SKM-1 treated with dmso at 0.1 percent for 144 hours (cell line): Measurements from ENCODE around the gene METTL25.

Experiments used
- DNase-seq: peaks from one replicate; lab custom pipeline; 2025; ENCODE audit not compliant: unreplicated experiment; lab: John Stamatoyannopoulos, UW

Gene METTL25

DNA sequence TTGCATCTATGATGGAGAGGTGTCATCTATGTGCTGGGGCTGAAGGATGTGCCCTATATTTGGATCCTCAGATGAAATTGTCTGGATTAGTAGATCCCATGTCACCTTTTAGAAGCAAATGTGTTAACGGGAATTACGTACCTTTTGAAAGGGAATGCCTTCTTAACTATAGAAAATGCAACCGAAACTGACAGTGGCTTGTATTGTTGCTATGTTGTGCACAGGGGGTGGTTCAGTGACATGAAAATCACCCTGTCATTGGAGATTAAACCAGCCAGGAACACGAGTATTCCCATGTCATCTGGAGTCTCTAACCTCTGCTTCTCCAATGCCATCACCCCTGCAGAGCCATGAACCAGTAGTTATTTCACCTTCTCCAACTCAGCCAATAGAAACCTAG, 110.2 kb downstream of the METTL25 start:
- DNase-seq, result no peak

DNA sequence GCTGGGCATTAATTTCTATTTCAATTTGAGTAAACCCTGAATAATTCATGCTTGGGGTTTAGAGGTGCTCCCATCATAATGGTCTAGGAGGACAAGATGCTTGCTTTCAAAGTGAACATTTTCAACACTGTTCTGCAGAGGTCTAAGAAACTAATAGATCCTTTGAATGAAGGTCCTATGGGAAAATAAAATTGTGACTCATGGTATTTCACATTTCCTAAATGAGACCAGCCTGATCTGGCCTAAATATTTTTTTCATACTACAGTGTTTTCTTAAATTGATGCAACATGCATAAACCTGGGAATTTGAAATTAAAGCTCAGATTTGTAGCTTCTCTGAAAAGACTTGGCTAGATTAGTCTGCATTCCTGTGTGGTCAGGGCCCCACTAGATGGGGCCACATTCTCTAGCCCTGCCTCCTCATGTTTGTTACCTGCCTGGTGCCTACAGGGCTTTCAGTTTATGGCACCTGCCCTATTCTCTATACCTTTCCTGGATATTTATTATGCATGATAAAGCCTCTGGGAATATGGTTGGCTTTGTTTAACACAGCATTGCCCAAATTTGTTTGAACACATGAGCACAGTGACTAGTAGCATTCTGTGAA, 112.7 kb downstream of the METTL25 start:
- no peak for DNase-seq

DNA sequence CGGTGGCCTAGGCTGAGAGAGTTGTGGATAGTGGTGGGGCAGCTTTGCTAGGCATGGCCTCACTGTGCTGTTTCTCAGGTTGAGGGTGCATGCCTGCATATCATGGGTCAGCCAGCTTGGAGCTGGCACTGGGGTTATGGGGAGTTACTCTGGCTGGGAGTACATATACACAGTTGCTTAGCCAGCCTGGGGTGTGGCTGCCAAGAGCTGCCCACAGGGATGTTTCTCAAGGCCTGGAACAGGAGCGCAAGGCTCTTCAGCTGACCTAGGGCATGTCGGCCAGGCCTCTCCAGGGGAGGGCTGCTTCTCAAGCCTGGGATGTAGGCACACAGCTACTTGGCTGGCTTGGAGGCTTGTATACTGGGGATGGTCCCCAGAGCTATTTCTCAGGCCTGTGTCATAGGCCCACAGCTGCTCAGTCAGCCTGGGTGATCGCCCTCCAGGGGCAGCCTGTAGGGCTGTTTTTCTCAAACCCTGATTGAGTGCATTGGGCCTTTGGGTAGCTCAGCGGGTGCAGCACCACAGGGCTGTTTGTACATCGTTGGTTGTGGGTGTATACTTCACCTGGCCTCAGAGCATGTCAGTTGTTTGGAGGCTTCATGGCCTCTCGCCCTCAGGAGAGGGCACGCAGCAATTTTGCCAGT, 114.9 kb downstream of the METTL25 start:
- no peak for DNase-seq

DNA sequence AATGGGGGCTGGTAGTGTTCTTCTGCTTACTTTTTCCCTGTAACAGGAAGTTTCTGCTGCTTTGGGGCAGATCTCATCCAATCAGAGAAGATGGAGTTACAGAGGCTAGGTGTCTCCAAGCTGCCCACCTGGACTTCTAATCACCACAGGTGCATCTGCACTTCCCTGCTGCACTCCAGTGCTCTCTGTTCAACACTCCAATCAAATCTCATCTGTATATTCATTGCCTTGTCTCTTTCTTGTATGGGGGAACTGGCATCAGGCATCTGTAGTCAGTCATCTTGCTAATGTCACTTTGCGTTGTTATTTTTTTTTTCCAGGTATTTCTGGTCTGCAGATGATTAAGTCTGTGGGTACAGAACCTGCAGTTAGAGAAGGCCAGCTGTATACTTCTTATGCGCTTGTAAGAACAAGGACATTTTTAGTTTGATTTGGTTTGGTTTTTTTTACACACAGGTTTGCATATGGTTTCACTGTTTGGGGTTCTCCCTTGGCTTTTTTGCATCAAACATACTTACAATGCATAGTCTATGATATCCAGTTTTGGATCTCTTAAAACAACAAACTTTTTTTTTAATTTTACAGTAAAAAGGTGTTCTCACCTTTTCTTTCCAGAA, 116.0 kb downstream of the METTL25 start:
- DNase-seq, result no peak

DNA sequence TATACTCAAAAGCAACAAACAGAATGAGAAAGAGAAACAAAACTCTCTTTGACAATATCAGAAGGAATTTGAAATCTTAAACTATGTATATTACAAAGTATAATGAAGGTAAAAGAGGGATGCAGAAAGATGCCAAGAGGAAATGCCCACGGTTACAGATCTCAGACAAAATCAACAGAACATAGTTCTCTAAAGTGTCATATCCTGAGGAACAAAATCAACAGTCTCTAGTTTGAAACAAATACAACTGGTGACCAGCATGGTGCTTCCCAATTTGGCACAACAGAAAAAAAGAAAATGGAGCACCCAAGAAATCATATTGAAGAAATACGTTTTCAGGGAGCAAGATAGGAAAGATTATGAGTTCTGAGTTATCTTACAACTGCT, 116.5 kb downstream of the METTL25 start:
- no peak for DNase-seq

DNA sequence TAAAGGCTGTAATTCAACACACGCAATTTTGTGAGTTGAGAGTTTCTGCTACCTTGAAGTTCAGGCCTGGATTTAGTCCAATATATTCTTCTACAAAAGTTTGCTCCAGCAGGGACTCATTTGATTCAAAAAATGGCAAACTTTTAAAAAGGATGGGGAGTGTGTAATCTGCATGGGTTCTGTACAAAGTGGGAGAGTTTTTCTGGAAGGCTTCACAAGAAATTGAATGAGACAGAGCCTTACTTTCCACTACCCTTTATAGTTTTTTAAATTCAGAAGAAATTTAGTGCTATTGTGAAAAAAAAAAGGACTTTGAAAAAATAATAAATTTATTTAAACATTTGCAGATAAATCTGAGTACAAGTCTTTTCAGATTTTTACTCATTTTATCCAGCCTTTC, 116.9 kb downstream of the METTL25 start:
- no peak for DNase-seq

DNA sequence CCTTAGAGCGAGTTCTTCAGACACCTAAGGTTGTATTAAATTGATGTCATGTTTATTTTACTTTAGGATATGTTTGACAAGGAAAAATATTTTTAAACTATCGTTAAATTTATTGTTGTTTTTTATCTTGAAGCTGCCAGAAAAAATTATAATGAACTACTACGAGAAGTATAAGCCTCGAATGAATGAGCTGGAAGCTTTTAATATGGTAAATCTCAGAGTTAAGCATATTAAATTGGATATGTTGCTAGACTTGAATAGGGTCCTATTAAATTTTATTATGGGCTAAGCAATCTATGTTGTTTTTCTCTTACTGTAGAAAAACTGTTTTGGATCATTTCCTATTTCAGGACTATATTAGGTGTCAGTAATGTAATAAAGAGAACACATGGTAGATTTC, 118.2 kb downstream of the METTL25 start:
- DNase-seq, result no peak

DNA sequence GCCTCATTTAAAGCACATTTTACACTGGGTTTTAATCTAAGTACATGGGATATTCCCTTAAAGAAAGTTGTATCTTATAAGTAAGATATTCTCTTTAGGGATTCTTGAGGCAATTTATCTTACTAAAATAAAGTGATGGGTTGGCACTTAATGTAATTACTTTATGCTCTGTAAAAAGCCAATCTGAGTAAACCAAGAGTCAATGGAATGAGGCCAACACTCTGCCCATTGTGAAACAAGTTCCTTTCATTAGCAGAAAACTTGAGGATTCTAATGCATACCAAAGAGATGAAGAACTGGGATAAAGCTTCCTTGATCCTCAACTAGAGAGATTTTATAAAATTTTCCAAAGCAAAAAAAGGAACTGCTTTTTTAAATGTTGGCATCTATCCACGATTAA, 121.2 kb downstream of the METTL25 start:
- DNase-seq, result no peak

DNA sequence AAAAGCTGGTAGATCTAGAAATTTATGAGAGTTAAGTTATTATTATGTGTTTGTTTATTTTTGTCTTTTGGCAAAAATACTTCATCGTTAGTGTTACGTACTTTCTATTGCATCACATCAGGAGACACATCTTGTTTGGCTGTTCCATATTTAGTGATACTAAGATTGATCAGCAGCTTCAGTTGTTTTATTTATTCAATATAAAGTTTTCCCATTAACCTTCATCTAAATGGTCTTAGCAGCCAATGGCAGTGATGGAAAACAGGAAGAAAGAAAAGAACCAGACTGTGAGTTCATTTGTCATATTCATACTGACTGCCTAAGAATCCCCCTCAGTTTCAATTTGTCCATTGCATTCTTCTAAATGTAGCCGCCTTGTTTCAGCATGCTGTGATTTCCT, 122.3 kb downstream of the METTL25 start:
- DNase-seq, result no peak

DNA sequence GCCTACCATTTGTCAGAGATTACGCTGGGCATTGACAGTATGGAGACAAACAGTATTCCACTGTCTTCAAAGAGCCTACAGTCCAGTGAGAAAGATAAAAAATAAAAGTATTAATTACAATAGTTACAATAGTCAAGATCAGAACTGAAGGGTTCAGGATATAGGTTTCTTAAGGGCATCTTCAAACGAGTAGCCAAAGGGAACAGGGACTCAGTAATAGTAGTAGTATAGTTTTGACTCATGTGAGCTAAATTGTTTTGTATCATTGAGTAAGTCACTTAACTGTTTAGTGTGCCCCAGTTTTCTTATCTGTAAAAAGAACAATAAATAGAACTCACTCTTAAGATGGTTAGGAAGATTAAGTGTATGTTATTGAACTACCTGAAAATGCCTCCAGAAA, 123.6 kb downstream of the METTL25 start:
- no peak for DNase-seq

DNA sequence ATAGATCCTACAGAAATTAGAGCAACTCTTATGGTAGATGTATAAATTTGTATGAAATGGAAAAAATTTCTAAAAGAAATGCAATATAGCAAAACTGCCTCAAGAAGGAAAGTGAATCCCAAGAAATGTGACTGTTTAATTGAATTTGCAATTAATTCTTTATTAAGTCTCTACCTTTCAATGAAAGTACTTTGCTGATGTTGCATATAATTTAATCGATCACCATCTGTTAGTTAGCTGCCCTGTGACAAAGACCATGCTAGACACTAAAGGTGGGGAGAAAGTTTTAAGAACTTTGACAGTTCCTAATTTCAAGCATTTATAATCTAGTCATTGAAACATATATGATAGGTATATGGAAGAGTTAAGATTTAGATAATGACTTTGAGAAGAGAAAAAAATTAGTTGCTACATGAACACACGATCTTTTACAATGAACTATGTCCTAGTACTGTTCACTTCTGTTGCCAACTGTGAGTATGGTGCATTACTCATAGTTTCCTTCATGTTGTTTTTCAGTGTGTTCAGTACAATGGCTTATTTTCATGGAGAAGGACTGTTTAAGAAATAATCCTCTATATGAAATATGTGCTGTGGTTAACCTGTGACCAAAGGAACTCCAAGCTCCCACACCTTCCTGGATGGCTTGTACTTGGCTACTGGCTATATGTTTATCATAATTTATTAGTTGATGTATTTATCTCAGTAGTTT, 128.4 kb downstream of the METTL25 start:
- DNase-seq, result no peak

DNA sequence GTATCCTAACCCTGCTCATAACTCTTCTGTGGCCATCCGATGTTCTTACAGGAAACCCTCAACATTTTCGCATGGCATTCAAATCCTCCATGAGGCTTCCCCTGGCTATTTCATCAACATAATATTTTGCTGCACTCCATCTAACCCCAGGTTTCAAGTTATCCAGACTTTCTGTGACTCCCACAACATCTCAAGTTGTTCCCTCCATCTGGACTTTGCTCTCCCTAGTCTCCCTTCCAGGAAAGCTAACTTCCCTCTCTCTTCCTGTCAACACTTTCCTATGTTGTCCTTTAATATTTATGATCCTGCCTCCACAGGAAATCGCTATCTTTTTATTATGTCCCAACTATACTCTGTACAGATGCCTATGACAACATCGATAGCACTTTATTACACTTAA, 146.1 kb downstream of the METTL25 start:
- DNase-seq, result no peak

DNA sequence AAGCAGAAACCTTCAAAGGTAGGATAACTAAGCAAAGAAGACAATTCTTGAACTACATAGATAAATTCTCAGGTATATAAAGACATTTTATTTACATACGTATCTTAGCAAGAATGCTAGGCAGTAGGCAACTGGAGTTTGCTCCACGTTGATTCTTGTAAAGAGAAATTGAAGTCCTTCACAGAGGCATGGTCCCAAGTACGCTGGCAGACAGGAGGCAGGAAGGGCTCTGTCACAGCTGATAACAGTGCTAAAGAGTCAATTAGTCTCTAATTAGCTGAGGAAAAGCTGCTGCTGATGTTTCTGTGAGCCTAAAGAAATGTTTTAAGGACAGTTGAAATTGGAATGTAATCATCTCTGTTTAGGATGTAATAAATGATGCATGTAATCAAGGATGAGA, 146.8 kb downstream of the METTL25 start:
- DNase-seq, result no peak

DNA sequence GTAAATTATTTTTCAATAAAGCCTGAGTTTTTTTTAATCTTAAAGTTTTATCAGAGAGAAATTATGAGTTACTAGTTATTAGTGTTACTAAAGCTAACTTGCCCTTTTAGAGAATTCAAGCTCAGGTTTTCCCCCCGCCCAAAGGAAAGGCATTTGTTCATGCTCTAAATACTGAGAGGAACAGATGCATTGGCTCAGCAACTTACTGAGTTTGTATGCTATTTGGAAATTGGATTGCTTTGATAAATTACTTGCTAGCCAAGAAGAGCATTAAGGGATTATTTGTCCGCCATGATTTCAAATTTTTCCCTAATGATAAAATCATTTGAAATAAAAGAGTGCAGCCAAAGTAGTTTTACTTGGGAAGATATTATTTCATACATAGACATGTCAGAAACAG, 149.4 kb downstream of the METTL25 start:
- DNase-seq, result no peak

DNA sequence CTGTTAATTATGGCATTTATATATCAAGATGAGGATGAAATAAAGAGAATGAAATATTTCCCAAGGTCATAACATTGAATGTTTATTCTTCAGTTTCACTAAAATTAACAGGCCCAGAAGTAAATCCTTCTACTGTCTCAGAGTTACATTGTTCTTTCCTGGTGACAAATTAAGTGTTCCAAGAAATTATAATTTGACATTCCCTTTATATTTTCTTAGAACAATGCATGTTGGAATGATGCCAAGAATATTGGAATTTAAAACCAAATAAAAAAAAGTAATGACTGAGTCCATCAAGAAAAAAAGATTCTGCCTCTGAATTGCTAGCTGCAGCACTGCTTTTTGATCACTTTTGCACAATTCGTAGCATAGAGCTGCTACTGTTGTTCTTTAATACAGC, 152.1 kb downstream of the METTL25 start:
- no peak for DNase-seq

DNA sequence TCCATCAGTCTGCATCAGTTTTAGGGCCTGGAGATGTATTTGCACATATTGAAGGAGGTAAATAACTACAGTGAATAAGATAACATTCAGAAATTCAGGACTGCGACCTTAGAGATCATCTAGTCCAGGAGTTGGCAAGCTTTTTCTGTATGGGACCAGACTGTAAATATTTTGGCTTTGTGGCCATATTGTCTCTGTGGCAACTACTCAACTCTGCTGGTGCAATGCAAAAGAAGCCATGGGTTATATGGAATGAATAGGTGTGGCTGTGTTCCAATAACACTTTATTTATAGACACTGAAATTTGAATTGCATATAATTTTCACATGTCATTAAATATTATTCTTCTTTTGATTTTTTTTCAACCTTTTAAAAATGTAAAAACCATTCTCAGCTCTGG, 156.6 kb downstream of the METTL25 start:
- DNase-seq, result no peak

DNA sequence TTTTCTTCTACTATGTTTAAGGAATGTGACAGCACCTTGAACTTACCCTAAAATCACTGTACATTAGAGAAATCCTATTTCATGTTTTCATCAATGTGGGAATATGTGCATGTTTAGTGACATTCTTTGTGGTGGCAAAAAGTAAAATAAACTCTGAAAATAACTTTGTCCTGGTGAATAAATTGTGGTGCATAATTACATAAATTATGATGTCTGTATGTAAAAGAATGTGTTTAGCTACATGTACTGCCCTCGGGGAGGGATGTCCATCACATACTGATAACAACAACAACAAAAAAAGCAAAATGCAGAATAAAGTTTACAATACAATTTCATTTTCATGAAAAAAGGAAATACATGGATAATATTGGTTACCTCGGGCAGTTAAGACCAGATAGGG, 157.3 kb downstream of the METTL25 start:
- DNase-seq, result no peak

DNA sequence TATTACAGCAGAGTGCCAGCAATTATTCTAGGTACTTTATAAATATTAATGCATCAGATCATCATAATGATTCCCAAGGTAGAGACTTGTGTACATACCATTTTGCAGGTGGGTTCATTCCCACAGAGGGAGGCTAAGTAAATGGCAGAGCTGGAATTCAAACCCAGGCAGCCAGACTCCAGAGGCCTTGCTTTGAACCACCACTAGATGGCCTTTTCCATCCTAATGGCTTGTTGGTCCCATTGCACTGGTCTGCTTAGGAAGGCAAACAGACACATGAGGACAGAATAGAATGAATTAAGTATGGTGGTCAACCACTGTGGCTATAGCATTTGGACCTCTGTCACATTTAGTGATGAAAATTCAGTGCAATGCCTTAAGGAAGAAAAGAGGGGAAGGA, 158.7 kb downstream of the METTL25 start:
- DNase-seq, result peak; percentile 1

DNA sequence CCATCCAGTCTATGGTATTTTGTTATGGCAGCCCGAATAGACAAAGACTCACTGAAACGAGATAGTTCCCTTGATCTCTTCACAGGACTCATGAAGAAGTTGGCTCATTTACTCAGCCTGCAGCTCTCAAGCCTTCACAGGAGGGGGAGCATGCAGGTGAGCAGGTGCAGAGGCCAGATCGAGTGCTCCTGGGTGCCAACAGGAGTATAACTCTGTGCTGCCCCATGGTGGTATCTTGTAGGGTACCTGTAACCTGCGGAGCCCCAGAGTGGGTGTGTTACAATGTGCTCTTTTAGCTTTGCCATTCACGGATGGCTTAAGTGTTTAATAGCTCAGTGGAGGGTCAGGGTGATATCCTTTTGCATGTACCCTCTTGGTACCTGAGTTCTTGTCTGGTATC, 159.5 kb downstream of the METTL25 start:
- no peak for DNase-seq

DNA sequence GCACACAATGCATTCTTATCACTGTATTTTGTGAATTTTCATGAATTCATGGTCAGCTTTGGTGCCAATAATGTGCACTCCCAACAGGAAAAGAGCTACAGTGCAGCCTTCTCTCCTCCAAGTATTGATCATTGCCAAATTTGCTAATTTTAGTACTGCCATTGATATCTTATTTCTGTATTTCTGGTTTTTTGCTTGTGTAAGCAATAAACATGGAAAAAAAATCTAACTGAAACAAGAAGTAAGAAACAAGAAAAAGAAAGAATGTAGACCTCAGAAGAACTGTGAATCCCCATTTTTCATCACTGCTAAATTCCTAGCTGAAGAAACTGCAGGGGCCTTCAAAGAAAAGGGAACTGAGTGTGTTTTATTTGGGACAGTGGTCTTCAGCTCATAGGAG, 161.2 kb downstream of the METTL25 start:
- no peak for DNase-seq

DNA sequence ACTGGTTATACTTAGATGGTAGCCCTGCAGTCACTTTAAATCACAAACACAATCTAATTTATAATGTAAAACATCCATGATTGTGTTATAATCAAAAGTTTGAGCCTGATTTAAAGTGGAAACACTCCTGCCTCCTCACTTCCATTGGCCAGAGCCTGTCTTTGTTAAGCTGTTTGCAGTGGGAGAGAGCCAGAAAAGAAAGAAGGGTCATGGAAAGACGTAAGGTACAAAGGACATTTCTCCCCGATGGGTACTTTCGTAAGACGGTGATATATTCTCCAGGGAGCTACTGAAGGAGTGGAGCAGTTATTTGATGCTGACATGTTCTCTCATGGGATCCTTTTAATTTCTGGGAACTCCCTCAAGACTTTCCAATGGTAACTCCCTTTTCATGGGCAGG, 164.0 kb downstream of the METTL25 start:
- no peak for DNase-seq

DNA sequence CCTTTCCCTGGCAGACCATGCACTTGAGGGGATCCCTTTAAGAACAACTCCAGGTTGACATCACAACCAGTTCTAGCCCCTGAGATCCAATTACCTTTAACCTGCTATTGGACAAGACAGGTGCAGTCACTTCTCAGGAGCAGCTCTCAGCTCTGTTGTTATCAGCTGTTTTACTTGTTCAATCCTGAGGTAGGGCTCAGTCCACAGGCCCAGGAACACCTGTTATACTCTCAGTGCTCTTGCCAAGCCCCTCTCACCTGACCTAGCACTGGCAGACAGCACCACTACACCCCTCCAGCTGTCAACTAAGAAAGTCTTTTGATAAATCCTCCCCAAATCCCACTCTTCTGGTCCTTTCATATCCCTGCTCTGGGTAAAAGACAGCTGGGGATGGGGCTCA, 164.4 kb downstream of the METTL25 start:
- no peak for DNase-seq
